Mononuclear cell (primary cell): ENCODE results near the gene MTCH2. TPM values are rescaled to one million over a fixed set of nuclear protein-coding genes. Genes with fewer than 3 reads are reported as not detected.
"Not testable (repeated sequence)": the region's sequence is repeated elsewhere in the genome, so short reads cannot be mapped to it uniquely, and the experiment has no call there.

Experiments
- H3K27me3 ChIP-seq: 2 replicates; pipeline ENCODE4 v1.6.0; 2011; ENCODE audit warnings: low read length, control low read depth; ENCODE audit not compliant: insufficient read depth
- H3K4me1 ChIP-seq: 2 replicates; pipeline ENCODE4 v1.5.1; 2011; ENCODE audit warnings: mild to moderate bottlenecking, low read length, control low read depth; ENCODE audit not compliant: insufficient read depth
- H3K4me3 ChIP-seq: 2 replicates; pipeline ENCODE4 v1.5.1; 2011; ENCODE audit warnings: mild to moderate bottlenecking, low read length, moderate library complexity
- H3K9me3 ChIP-seq: 2 replicates; pipeline ENCODE4 v1.5.1; 2011; ENCODE audit warnings: low read depth, mild to moderate bottlenecking, control low read depth, low read length
- total RNA-seq: library from RNA; depleted of rRNA; stranded (reverse); fragments of >200 nt; gene quantifications from one replicate; pipeline ENCODE4 v1.2.3, GENCODE V29; 2012

The MTCH2 gene
- total RNA-seq, 1 donor = 16.7 TPM

GRCh38 chr11:47656260-47656885 is 14.0 kb upstream of the MTCH2 start:
- no peaks in the 10 kb centered on the region for H3K4me1 ChIP-seq
- no peak overlapping the region for H3K4me3 ChIP-seq
- H3K9me3 ChIP-seq = no peaks in the 10 kb centered on the region
- no peaks in the 10 kb centered on the region for H3K27me3 ChIP-seq

GRCh38 chr11:47651818-47652469 is 9.6 kb upstream of the MTCH2 start:
- Histone ChIP-seq H3K4me1 (no peaks in the 10 kb centered on the region), H3K4me3 (no peak overlapping the region), H3K27me3 (no peaks in the 10 kb centered on the region)

GRCh38 chr11:47649276-47649675 is 6.9 kb upstream of the MTCH2 start:
- Histone ChIP-seq H3K9me3 (no peaks in the 10 kb centered on the region), H3K27me3 (no peaks in the 10 kb centered on the region), H3K4me3 (no peak overlapping the region), H3K4me1 (no peaks in the 10 kb centered on the region)

More at GRCh38 chr11:47651818-47652469, 9.6 kb upstream of the MTCH2 start:
- H3K9me3 ChIP-seq = no peaks in the 10 kb centered on the region

- Histone ChIP-seq H3K4me3 (no peak overlapping the region), H3K27me3 (no peaks in the 10 kb centered on the region), H3K9me3 (no peaks in the 10 kb centered on the region), H3K4me1 (peaks cover 16% of the 10 kb centered on the region)
Measured at GRCh38 chr11:47646019-47646418, 3.7 kb upstream of the MTCH2 start.

GRCh38 chr11:47645500-47645899 is 3.1 kb upstream of the MTCH2 start:
- Histone ChIP-seq H3K9me3 (no peaks in the 10 kb centered on the region), H3K4me3 (no peak overlapping the region), H3K4me1 (peaks cover 20% of the 10 kb centered on the region), H3K27me3 (no peaks in the 10 kb centered on the region)

- Histone ChIP-seq H3K9me3 (no peaks in the 10 kb centered on the region), H3K4me3 (peak overlapping the region; percentile 80), H3K27me3 (no peaks in the 10 kb centered on the region), H3K4me1 (peaks cover 20% of the 10 kb centered on the region)
Measured at GRCh38 chr11:47641600-47642098, 710 bp downstream of the MTCH2 start.

- not testable (repeated sequence) for H3K4me3 ChIP-seq, H3K9me3 ChIP-seq, H3K27me3 ChIP-seq
- H3K4me1 ChIP-seq = peaks cover 20% of the 10 kb centered on the region
Measured at GRCh38 chr11:47640506-47640905, 1.9 kb downstream of the MTCH2 start.

GRCh38 chr11:47636331-47636730 is 6.0 kb downstream of the MTCH2 start:
- not testable (repeated sequence) for H3K9me3 ChIP-seq, H3K4me1 ChIP-seq, H3K27me3 ChIP-seq

GRCh38 chr11:47631473-47631872 is 10.9 kb downstream of the MTCH2 start:
- H3K9me3 ChIP-seq = no peaks in the 10 kb centered on the region

More at GRCh38 chr11:47636331-47636730, 6.0 kb downstream of the MTCH2 start:
- H3K4me3 ChIP-seq = not testable (repeated sequence)

GRCh38 chr11:47628026-47628425 is 14.3 kb downstream of the MTCH2 start:
- no peak overlapping the region for H3K4me3 ChIP-seq
- H3K27me3 ChIP-seq = no peaks in the 10 kb centered on the region
- no peaks in the 10 kb centered on the region for H3K9me3 ChIP-seq
- H3K4me1 ChIP-seq = no peaks in the 10 kb centered on the region

More at GRCh38 chr11:47631473-47631872, 10.9 kb downstream of the MTCH2 start:
- Histone ChIP-seq H3K4me1 (no peaks in the 10 kb centered on the region), H3K4me3 (no peak overlapping the region), H3K27me3 (no peaks in the 10 kb centered on the region)

GRCh38 chr11:47626234-47626633 is 16.1 kb downstream of the MTCH2 start:
- Histone ChIP-seq H3K27me3 (no peaks in the 10 kb centered on the region), H3K4me3 (no peak overlapping the region), H3K9me3 (no peaks in the 10 kb centered on the region), H3K4me1 (no peaks in the 10 kb centered on the region)

GRCh38 chr11:47620836-47621378 is 21.5 kb downstream of the MTCH2 start:
- no peaks in the 10 kb centered on the region for H3K9me3 ChIP-seq
- no peak overlapping the region for H3K4me3 ChIP-seq
- no peaks in the 10 kb centered on the region for H3K4me1 ChIP-seq

GRCh38 chr11:47617417-47617809 is 24.9 kb downstream of the MTCH2 start:
- H3K9me3 ChIP-seq = no peaks in the 10 kb centered on the region
- H3K4me1 ChIP-seq = no peaks in the 10 kb centered on the region
- H3K27me3 ChIP-seq = no peaks in the 10 kb centered on the region
- H3K4me3 ChIP-seq = no peak overlapping the region

More at GRCh38 chr11:47620836-47621378, 21.5 kb downstream of the MTCH2 start:
- no peaks in the 10 kb centered on the region for H3K27me3 ChIP-seq

- Histone ChIP-seq H3K9me3 (no peaks in the 10 kb centered on the region), H3K4me1 (peaks cover 2% of the 10 kb centered on the region), H3K4me3 (no peak overlapping the region), H3K27me3 (no peaks in the 10 kb centered on the region)
Measured at GRCh38 chr11:47616726-47617416, 25.5 kb downstream of the MTCH2 start.

GRCh38 chr11:47615249-47615648 is 27.1 kb downstream of the MTCH2 start:
- no peak overlapping the region for H3K4me3 ChIP-seq

More at GRCh38 chr11:47615249-47615648, 27.1 kb downstream of the MTCH2 start:
- H3K27me3 ChIP-seq = no peaks in the 10 kb centered on the region
- no peaks in the 10 kb centered on the region for H3K9me3 ChIP-seq
- H3K4me1 ChIP-seq = peaks cover 10% of the 10 kb centered on the region
